Small intestine (tissue), 7 donors: ENCODE measurements around the gene APOL6. TPM values are rescaled to one million over a fixed set of nuclear protein-coding genes. Genes with fewer than 3 reads are reported as not detected.

Experiments
- DNase-seq, 2 donors: peaks; one replicate each; pipeline versions ENCODE4 v3.0.0 to v3.0.0-alpha.2; 2013
- FAIRE-seq: peaks from 2 replicates; lab custom pipeline; 2012; peaks lifted over from hg19 to GRCh38; lab: Jason Lieb, UNC
- H3K27ac ChIP-seq, 3 donors: one replicate each; pipeline ENCODE4 v1.5.1; 2013; ENCODE audit warnings: low read length in 2 of 3, mild to moderate bottlenecking in 2 of 3, control low read depth in 1 of 3, inconsistent platforms in 1 of 3, low read depth in 1 of 3, moderate library complexity in 1 of 3
- H3K27me3 ChIP-seq, 3 donors: one replicate each; pipeline ENCODE4 v1.6.1; 2013; ENCODE audit warnings: low read length in 3 of 3, inconsistent platforms in 1 of 3; ENCODE audit not compliant: control insufficient read depth in 3 of 3, insufficient read depth in 3 of 3
- H3K36me3 ChIP-seq, 3 donors: one replicate each; pipeline ENCODE4 v1.6.1; 2013; ENCODE audit warnings: low read length in 3 of 3, inconsistent platforms in 1 of 3, low read depth in 1 of 3, mild to moderate bottlenecking in 1 of 3, moderate library complexity in 1 of 3; ENCODE audit not compliant: control insufficient read depth in 3 of 3, insufficient read depth in 2 of 3
- H3K4me1 ChIP-seq, 3 donors: one replicate each; pipeline ENCODE4 v1.6.1; 2013; ENCODE audit warnings: low read length in 2 of 3, inconsistent platforms in 1 of 3, low read depth in 1 of 3, mild to moderate bottlenecking in 1 of 3, moderate library complexity in 1 of 3; ENCODE audit not compliant: control insufficient read depth in 3 of 3, insufficient read depth in 2 of 3
- H3K4me3 ChIP-seq, 3 donors: one replicate each; pipeline ENCODE4 v1.5.1; 2013; ENCODE audit warnings: low read length in 3 of 3, control low read depth in 1 of 3, inconsistent platforms in 1 of 3, low read depth in 1 of 3, mild to moderate bottlenecking in 1 of 3, moderate library complexity in 1 of 3
- H3K9me3 ChIP-seq, 2 donors: one replicate each; pipeline ENCODE4 v1.6.1; 2013; ENCODE audit warnings: low read depth in 1 of 2, low read length in 1 of 2; ENCODE audit not compliant: control insufficient read depth in 2 of 2, insufficient read depth in 1 of 2
- WGBS, 3 donors: extraction: QIAGEN DNeasy Blood & Tissue Kit; methylation state at CpG; one replicate each; pipeline ENCODE4 v1.1.7; 2013; 5-methylcytosine and 5-hydroxymethylcytosine counted together
- polyA plus RNA-seq, 4 donors: library from polyadenylated mRNA; stranded (reverse) in 3 of 4; unstranded in 1 of 4; fragments of 200-250 nt in 3 of 4; fragments of 120-200 nt in 1 of 4; gene quantifications; one replicate each; pipeline versions ENCODE4 v1.2.1 to v1.2.3, GENCODE V29; 2013
- donor health status: healthy with polysubstance abuse.
- donor health status: control.
- donor health status: control.
- donor health status: Bipolar disorder and iron deficiency.
- donor health status: healthy.

The APOL6 gene
- polyA plus RNA-seq, 4 donors, result 11.3 to 30.5 (median 19.3) TPM

DNA sequence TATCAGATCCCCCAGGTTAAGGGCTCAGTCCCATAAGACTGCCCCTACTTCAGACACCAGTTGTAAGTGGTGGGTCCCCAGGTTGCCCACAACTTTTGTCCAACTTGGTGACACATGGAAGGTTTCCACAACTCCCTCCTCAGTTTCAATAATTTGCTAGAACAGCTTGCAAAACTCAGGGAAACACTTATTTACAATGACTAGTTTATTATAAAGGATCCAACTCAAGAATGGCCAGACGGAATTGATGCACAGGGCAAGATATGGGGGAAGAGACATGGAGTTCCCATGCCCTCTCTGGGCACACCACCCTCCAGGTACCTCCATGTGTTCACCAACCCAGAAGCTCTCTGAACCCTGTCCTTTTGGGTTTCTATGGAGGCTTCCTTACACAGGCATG lies 5.6 kb downstream of the APOL6 start:
- 80 to 87% (median 82%) methylated on average over 1 of the region's 1 CpG for WGBS, 3 donors
- Histone ChIP-seq H3K27ac (no peak overlapping the region), H3K36me3 (peaks cover 11 to 27% (median 18%) of the 10 kb centered on the region in 3 donors), H3K27me3 (no peaks in the 10 kb centered on the region), H3K9me3 (peaks cover 0 to 3% of the 10 kb centered on the region in 2 donors), H3K4me3 (no peak overlapping the region), H3K4me1 (peaks cover 6 to 14% (median 9%) of the 10 kb centered on the region in 3 donors)
- FAIRE-seq, result no peak
- no peak for DNase-seq

DNA sequence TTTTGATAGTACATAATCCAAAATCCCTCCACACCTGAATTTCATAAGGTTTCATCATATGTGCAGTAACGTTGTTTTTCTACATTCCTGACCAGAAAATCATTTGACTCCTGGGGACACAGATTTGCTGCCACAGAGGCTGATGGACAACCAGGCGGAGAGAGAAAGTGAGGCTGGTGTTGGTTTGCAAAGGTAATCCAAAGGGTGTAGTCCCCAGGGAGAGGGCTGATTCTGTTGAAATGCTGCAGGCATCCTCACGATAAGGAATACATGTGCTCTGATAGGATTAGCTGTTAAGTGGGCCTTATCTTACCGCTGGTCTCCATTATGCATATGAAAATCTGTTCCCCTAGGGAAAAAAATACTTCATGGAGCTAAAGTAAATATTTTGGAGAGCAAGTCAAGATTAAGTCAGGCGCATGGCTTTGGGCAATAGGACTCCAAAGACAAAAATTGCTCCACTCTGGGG lies 8.1 kb downstream of the APOL6 start:
- Histone ChIP-seq H3K27ac (no peak overlapping the region), H3K4me3 (no peak overlapping the region), H3K4me1 (peaks cover 7 to 14% (median 9%) of the 10 kb centered on the region in 3 donors), H3K9me3 (peaks cover 0 to 3% of the 10 kb centered on the region in 2 donors), H3K27me3 (no peaks in the 10 kb centered on the region), H3K36me3 (peaks cover 14 to 36% (median 23%) of the 10 kb centered on the region in 3 donors)
- FAIRE-seq (no peak), DNase-seq (no peak)
- WGBS, 3 donors, result 82 to 89% (median 85%) methylated on average over 5 of the region's 5 CpGs

DNA sequence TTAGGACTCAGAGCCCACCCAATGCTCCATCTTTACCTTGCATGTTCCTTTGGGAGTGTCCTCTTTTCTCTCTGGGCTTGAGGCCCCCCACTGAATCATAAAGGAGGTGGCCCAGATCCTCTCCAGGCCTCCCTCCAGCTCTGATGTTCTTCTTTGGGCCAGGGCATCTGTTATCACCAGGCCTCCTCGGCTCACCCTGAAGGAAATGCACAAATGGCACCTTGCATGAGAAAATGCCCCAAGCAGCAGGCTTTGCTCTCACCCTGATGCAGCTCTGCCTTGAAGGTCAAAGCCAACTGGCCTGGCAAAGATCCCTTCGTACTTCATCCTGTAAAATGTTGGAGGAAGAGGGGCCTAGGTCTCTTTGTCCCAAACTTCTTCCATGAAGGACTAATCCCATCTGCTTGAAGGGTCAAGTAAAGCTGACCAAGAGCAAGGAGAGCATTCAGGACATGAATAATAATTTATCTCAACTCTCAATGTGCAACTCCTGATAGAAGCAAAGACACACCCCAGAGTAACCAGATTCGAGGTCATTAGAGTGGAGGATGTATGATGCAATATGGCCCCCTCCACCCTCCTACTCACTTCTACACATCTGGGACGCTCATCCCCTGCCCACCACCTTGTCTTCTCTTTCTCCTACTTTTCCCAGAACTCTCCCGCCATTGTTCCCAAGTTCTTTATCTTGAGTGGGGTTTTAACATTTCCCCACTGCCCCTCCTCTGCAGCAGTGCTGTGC lies 9.5 kb downstream of the APOL6 start:
- no peak overlapping the region for H3K4me3 ChIP-seq
- FAIRE-seq (no peak), DNase-seq (no peak)
- H3K36me3 ChIP-seq, result peaks cover 14 to 36% (median 23%) of the 10 kb centered on the region in 3 donors
- H3K27me3 ChIP-seq, result no peaks in the 10 kb centered on the region
- WGBS, 3 donors, result 62 to 76% (median 72%) methylated on average over 5 of the region's 5 CpGs
- H3K4me1 ChIP-seq, result peaks cover 11 to 23% (median 19%) of the 10 kb centered on the region in 3 donors
- peak overlapping the region in 1 of 3 donors; percentile 21 for H3K27ac ChIP-seq
- peaks cover 0 to 3% of the 10 kb centered on the region in 2 donors for H3K9me3 ChIP-seq

DNA sequence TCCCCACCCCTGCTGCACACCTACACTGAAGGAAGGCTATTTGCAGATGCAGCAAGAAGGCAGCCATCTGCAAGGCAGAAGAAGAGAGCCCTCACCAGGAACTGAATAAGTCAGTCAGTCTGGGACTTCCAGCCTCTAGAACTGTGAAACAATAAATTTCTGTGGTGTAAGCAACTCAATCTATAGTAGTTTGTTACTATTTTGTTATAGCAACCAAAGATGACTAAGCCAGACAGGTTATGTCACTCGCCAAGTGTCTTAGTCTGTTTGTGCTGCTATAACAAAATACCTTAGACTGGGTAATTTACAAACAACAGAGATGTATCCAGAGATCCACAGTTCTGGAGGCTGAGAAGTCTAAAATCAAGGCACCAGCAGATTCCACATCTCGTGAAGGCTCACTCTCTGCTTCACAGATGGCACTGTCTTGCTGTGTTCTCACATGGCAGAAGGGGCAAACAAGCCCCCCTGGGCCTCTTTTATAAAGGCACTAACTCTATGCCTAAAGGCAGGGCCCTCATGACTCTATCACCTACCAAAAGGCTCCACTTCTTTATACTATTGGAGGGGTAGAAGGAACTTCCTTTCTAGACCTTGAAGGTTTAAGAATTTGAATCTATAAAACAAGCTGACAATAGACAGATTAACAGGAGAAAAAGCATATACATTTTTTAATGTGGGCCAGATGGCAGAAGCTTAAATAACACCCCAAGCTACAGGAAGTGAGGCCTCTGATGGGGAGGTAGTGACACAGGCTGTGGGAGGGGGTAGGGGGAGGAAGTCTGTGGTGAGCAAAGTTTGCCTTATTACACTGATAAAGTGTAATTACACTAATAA lies 12.3 kb downstream of the APOL6 start:
- H3K4me1 ChIP-seq, result peaks cover 11 to 19% (median 19%) of the 10 kb centered on the region in 3 donors
- peak overlapping the region; percentile 64 to 95 (median 92) for H3K27ac ChIP-seq
- FAIRE-seq (no peak), DNase-seq (peak; percentile 88 to 94)
- WGBS, 3 donors, result 40 to 62% (median 46%) methylated on average over 2 of the region's 2 CpGs
- peaks cover 14 to 36% (median 19%) of the 10 kb centered on the region in 3 donors for H3K36me3 ChIP-seq
- no peak overlapping the region for H3K4me3 ChIP-seq
- H3K27me3 ChIP-seq, result no peaks in the 10 kb centered on the region
- peaks cover 0 to 6% of the 10 kb centered on the region in 2 donors for H3K9me3 ChIP-seq

DNA sequence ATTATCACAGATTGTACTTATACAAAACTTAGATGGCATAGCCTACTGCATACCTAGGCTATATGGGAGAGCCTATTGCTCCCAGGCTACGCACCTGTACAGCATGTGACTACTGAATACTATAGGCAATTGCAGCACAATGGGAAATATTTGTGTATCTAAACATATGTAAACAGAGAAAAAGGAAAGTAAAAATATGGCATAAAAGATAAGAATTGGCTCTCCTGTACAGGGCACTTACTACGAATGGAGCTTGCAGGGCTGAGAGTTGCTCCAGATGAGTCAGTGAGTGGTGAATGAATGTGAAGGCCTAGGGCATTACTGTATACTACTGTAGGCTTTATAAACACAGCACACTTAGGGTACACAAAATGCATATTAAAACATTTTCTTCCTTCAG lies 13.2 kb downstream of the APOL6 start:
- H3K4me3 ChIP-seq, result no peak overlapping the region
- H3K27me3 ChIP-seq, result no peaks in the 10 kb centered on the region
- H3K27ac ChIP-seq, result peak overlapping the region; percentile 17 to 77 (median 64)
- FAIRE-seq, result no peak
- DNase-seq, result peak; percentile 54 to 61
- WGBS, 3 donors, result 13 to 52% (median 39%) methylated on average over 2 of the region's 2 CpGs
- H3K36me3 ChIP-seq, result peaks cover 11 to 33% (median 16%) of the 10 kb centered on the region in 3 donors
- H3K4me1 ChIP-seq, result peaks cover 11 to 19% (median 16%) of the 10 kb centered on the region in 3 donors
- peaks cover 0 to 10% of the 10 kb centered on the region in 2 donors for H3K9me3 ChIP-seq

DNA sequence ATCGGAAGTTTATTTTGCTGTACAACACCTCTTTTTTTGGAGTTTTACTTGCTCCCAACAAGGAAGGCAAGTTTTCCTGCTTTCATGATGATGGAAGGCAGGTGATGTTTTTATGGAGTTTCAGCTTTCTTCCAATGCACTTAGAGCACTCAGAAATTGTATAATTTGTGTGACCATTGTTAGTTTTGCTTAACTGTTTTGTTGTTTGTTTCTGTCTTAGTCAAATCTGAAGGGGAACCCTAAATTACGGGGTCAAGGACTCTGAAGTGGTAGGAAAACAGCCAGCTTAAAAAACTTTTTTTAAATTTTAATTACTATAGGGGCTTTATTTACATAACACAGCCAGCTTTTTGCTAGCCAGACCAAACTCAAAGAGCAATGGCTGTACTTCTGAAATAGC lies 14.7 kb downstream of the APOL6 start:
- peaks cover 11 to 22% (median 13%) of the 10 kb centered on the region in 3 donors for H3K36me3 ChIP-seq
- H3K9me3 ChIP-seq, result peaks cover 0 to 10% of the 10 kb centered on the region in 2 donors
- no peak for DNase-seq
- H3K27me3 ChIP-seq, result no peaks in the 10 kb centered on the region
- H3K4me3 ChIP-seq, result no peak overlapping the region
- peaks cover 7 to 19% (median 16%) of the 10 kb centered on the region in 3 donors for H3K4me1 ChIP-seq
- peak overlapping the region in 2 of 3 donors; percentile 16 to 53 for H3K27ac ChIP-seq
- no peak for FAIRE-seq
- 70 to 86% (median 83%) methylated on average over 2 of the region's 2 CpGs for WGBS, 3 donors

DNA sequence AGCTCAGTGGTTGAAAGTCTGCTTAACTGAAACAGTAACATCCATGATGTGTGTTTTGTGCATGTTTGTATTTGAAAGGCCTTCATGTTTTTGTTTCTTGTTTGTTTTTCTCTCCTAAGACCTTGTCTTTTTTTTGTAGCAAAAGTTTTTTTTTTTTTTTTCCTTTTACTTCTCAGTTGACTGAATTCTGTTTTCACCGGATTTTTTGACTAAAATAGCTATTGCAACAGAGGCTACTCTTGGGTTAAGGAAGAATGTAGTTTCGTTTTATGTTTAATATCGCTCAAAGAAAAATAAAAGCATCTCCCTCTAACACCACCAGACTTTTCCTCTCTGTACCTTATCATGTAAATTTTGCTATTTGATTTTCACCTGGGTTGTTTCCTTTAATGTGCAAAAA lies 15.1 kb downstream of the APOL6 start:
- 28 to 43% (median 36%) methylated on average over 3 of the region's 3 CpGs for WGBS, 3 donors
- no peak overlapping the region for H3K4me3 ChIP-seq
- H3K4me1 ChIP-seq, result peaks cover 7 to 19% (median 16%) of the 10 kb centered on the region in 3 donors
- no peaks in the 10 kb centered on the region for H3K27me3 ChIP-seq
- H3K9me3 ChIP-seq, result peaks cover 0 to 10% of the 10 kb centered on the region in 2 donors
- peaks cover 9 to 19% (median 11%) of the 10 kb centered on the region in 3 donors for H3K36me3 ChIP-seq
- FAIRE-seq (no peak), DNase-seq (no peak)
- H3K27ac ChIP-seq, result peak overlapping the region in 1 of 3 donors; percentile 53
